WTC11 (cell line): ENCODE measurements around the gene KCNK7. TPM values are rescaled to one million over a fixed set of nuclear protein-coding genes. Genes with fewer than 3 reads are reported as not detected.

ENCODE experiments used
- ATAC-seq: fragments of 200-7000 bp; cut with Tn5 transposase; 2 replicates; pipeline ENCODE4 v1.10.0; 2021; ENCODE audit warnings: mild to moderate bottlenecking, moderate library complexity
- CTCF ChIA-PET: fragments of 300-600 bp; sonication (Branson Sonifier 250); formaldehyde crosslinking; loops from one replicate; lab custom pipeline; 2021; ENCODE audit warnings: antibody characterized with exemption; lab: Charles Lee
- POLR2A ChIA-PET: fragments of 350-600 bp; sonication (Branson Sonifier 250); formaldehyde crosslinking; loops from one replicate; lab custom pipeline; 2021; ENCODE audit warnings: antibody characterized with exemption; lab: Charles Lee
- DNase-seq: peaks from one replicate; pipeline ENCODE4 v3.0.0; 2021; ENCODE audit warnings: low spot score
- H3K27ac Mint-ChIP-seq: 2 replicates; pipeline ENCODE4 v1.8.0; 2021; ENCODE audit warnings: mixed read lengths
- H3K27me3 Mint-ChIP-seq: 2 replicates; pipeline ENCODE4 v1.8.0; 2021; ENCODE audit warnings: low read depth, mild to moderate bottlenecking, moderate library complexity, mixed read lengths
- H3K36me3 Mint-ChIP-seq: 2 replicates; pipeline ENCODE4 v1.8.0; 2021; ENCODE audit warnings: mixed read lengths
- H3K4me1 Mint-ChIP-seq: 2 replicates; pipeline ENCODE4 v1.8.0; 2022; ENCODE audit warnings: mixed read lengths
- H3K4me3 Mint-ChIP-seq: 2 replicates; pipeline ENCODE4 v1.8.0; 2021; ENCODE audit warnings: mild to moderate bottlenecking, moderate library complexity, mixed read lengths
- H3K9me3 Mint-ChIP-seq: 2 replicates; pipeline ENCODE4 v1.8.0; 2021; ENCODE audit warnings: mixed read lengths
- FOXJ3 ChIP-seq: sonication (generic); formaldehyde crosslinking; IDR thresholded peaks from 2 replicates; pipeline ENCODE4 v1.9.0; 2021; ENCODE audit warnings: missing genetic modification reagents, mild to moderate bottlenecking, borderline replicate concordance
- FOXK1 ChIP-seq: sonication (generic); formaldehyde crosslinking; IDR thresholded peaks from 2 replicates; pipeline ENCODE4 v1.8.0; 2022; ENCODE audit warnings: mild to moderate bottlenecking, moderate library complexity, missing genetic modification reagents
- GABPB1 ChIP-seq: sonication (generic); formaldehyde crosslinking; IDR thresholded peaks from 2 replicates; pipeline ENCODE4 v1.8.1; 2023; ENCODE audit warnings: mild to moderate bottlenecking, missing genetic modification reagents
- NFATC4 ChIP-seq: fragments of 250-450 bp; sonication (Bioruptor Pico); IDR thresholded peaks from 2 replicates; pipeline ENCODE4 v1.9.0; 2021; ENCODE audit warnings: mild to moderate bottlenecking
- NFYB ChIP-seq: sonication (generic); formaldehyde crosslinking; conservative IDR thresholded peaks from 2 replicates; pipeline ENCODE4 v1.8.0; 2022; ENCODE audit warnings: low read depth, missing genetic modification reagents
- SP1 ChIP-seq: sonication (generic); formaldehyde crosslinking; conservative IDR thresholded peaks from 2 replicates; pipeline ENCODE4 v1.8.1; 2022; ENCODE audit warnings: missing genetic modification reagents
- ZNF232 ChIP-seq: sonication (generic); formaldehyde crosslinking; IDR thresholded peaks from 2 replicates; pipeline ENCODE4 v1.8.0; 2022; ENCODE audit warnings: mild to moderate bottlenecking, missing genetic modification reagents
- ZNF263 ChIP-seq: sonication (generic); formaldehyde crosslinking; IDR thresholded peaks from 2 replicates; pipeline ENCODE4 v1.8.1; 2022; ENCODE audit warnings: low read depth, mild to moderate bottlenecking, moderate library complexity, missing genetic modification reagents
- total RNA-seq: library from RNA; stranded (reverse); gene quantifications from 3 replicates; pipeline ENCODE4 v1.2.3, GENCODE V29; 2021
- TF ChIP-seq, protein P1 (sequence below): sonication (generic); formaldehyde crosslinking; IDR thresholded peaks from 2 replicates; pipeline ENCODE4 v1.8.1; 2023; ENCODE audit warnings: mild to moderate bottlenecking, missing genetic modification reagents, moderate library complexity
- TF ChIP-seq, protein P2 (sequence below): sonication (generic); formaldehyde crosslinking; IDR thresholded peaks from 2 replicates; pipeline ENCODE4 v1.8.1; 2023; ENCODE audit warnings: mild to moderate bottlenecking, missing genetic modification reagents, borderline replicate concordance
- TF ChIP-seq, protein P3 (sequence below): fragments of 200-600 bp; IDR thresholded peaks from 2 replicates; pipeline ENCODE4 v1.8.0; 2022; ENCODE audit warnings: antibody characterized with exemption
- TF ChIP-seq, protein P4 (sequence below): fragments of 250-450 bp; sonication (Bioruptor Pico); IDR thresholded peaks from 2 replicates; pipeline ENCODE4 v1.8.0; 2021; ENCODE audit warnings: mild to moderate bottlenecking
- TF ChIP-seq, protein P5 (sequence below): sonication (generic); formaldehyde crosslinking; IDR thresholded peaks from 2 replicates; pipeline ENCODE4 v1.8.1; 2022; ENCODE audit warnings: mild to moderate bottlenecking, moderate library complexity, missing genetic modification reagents
- TF ChIP-seq, protein P6 (sequence below): sonication (generic); formaldehyde crosslinking; IDR thresholded peaks from 2 replicates; pipeline ENCODE4 v1.8.0; 2022; ENCODE audit warnings: mild to moderate bottlenecking, missing genetic modification reagents
- TF ChIP-seq, protein P7 (sequence below): sonication (generic); formaldehyde crosslinking; IDR thresholded peaks from 2 replicates; pipeline ENCODE4 v1.8.1; 2022; ENCODE audit warnings: low read depth, missing genetic modification reagents, borderline replicate concordance

The KCNK7 gene
- total RNA-seq, 1 experiment from 2014 or later: 1.4 TPM

DNA sequence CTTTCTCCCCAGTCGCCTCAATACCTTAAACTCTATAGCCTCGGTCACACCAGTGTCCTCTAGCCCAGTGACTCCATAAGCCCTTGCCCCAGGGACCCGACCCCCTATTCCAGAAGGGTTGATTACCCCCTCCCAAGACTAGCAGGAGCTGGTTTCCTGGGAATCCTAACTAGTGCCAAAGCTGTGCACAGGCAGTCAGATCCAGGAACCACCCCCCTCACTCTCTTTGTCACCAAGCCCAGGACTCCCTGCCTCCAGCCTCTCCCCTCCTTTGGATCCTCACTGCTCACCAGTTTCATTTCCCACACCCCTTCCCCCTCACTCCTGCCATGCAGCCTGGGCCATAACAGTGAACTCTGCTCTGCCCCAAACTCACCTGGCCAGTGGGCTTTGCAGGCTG, 47.2 kb downstream of the KCNK7 start:
- ChIA-PET POLR2A (no interaction called here), CTCF (interaction anchor here (1.2 to 1.6 kb wide), 3 partner anchors 8 to 45 kb away, joined by 4 to 13 read pairs (median 8); no protein-coding TSS in a partner anchor)
- Mint-ChIP-seq H3K36me3 (no peaks in the 10 kb centered on the region), H3K27me3 (peaks cover 90% of the 10 kb centered on the region), H3K9me3 (no peaks in the 10 kb centered on the region), H3K4me3 (no peak overlapping the region)
- TF ChIP-seq ZNF263 (CRISPR knock-in tag) (no peak), GABPB1 (CRISPR knock-in tag) (no peak), NFATC4 (CRISPR knock-in tag) (no peak)
- TF ChIP-seq, protein P1, sequence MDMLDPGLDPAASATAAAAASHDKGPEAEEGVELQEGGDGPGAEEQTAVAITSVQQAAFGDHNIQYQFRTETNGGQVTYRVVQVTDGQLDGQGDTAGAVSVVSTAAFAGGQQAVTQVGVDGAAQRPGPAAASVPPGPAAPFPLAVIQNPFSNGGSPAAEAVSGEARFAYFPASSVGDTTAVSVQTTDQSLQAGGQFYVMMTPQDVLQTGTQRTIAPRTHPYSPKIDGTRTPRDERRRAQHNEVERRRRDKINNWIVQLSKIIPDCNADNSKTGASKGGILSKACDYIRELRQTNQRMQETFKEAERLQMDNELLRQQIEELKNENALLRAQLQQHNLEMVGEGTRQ: no peak
- TF ChIP-seq, protein P2, sequence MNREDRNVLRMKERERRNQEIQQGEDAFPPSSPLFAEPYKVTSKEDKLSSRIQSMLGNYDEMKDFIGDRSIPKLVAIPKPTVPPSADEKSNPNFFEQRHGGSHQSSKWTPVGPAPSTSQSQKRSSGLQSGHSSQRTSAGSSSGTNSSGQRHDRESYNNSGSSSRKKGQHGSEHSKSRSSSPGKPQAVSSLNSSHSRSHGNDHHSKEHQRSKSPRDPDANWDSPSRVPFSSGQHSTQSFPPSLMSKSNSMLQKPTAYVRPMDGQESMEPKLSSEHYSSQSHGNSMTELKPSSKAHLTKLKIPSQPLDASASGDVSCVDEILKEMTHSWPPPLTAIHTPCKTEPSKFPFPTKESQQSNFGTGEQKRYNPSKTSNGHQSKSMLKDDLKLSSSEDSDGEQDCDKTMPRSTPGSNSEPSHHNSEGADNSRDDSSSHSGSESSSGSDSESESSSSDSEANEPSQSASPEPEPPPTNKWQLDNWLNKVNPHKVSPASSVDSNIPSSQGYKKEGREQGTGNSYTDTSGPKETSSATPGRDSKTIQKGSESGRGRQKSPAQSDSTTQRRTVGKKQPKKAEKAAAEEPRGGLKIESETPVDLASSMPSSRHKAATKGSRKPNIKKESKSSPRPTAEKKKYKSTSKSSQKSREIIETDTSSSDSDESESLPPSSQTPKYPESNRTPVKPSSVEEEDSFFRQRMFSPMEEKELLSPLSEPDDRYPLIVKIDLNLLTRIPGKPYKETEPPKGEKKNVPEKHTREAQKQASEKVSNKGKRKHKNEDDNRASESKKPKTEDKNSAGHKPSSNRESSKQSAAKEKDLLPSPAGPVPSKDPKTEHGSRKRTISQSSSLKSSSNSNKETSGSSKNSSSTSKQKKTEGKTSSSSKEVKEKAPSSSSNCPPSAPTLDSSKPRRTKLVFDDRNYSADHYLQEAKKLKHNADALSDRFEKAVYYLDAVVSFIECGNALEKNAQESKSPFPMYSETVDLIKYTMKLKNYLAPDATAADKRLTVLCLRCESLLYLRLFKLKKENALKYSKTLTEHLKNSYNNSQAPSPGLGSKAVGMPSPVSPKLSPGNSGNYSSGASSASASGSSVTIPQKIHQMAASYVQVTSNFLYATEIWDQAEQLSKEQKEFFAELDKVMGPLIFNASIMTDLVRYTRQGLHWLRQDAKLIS: no peak
- TF ChIP-seq, all 79 proteins: peak for 0
- DNase-seq (no peak), ATAC-seq (no peak)
- peaks cover 31% of the 10 kb centered on the region for H3K4me1 Mint-ChIP-seq
- no peak overlapping the region for H3K27ac Mint-ChIP-seq

DNA sequence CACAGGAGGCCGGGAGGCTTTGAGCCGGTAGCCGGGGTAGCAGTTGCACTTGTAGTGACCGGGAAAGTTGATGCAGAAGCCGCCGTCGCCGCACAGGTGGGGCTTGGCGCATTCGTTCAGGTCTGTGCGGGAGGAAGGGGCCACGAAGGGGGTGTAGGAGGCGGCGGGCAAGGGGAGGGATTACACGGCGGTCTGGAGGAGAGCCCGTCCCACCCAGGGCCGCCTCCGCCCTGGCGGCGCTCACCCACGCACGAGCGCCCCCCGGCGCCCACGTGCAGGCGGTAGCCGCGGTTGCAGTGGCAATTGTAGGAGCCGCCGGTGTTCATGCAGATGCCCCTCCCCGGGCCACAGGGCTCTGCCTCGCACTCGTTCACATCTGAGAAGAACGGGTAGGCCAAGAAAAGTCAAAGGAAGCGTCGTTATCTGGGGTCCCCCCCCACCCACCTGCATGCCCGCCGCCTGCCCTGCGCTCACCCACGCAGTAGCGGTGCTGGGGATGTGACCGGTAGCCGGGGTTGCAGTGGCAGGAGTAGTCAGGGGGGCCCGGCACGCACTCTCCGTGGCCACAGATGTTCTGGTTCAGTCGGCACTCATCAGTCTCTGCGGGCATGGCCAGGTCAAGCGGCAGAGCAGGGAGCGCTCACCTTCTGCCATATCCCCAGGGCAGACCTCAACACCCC, 48.0 kb downstream of the KCNK7 start:
- POLR2A ChIA-PET: no interaction called here
- ATAC-seq (no peak; the same call in 1 of the 2 replicates), DNase-seq (peak; percentile 52)
- Mint-ChIP-seq H3K27ac (no peak overlapping the region), H3K4me1 (peaks cover 29% of the 10 kb centered on the region), H3K9me3 (no peaks in the 10 kb centered on the region), H3K4me3 (peak overlapping the region; percentile 16; the same call in 1 of the 2 replicates), H3K27me3 (peaks cover 98% of the 10 kb centered on the region), H3K36me3 (no peaks in the 10 kb centered on the region)
- no peak for TF ChIP-seq FOXK1 (CRISPR knock-in tag)
- no peak for TF ChIP-seq FOXJ3
- TF ChIP-seq, protein P3, sequence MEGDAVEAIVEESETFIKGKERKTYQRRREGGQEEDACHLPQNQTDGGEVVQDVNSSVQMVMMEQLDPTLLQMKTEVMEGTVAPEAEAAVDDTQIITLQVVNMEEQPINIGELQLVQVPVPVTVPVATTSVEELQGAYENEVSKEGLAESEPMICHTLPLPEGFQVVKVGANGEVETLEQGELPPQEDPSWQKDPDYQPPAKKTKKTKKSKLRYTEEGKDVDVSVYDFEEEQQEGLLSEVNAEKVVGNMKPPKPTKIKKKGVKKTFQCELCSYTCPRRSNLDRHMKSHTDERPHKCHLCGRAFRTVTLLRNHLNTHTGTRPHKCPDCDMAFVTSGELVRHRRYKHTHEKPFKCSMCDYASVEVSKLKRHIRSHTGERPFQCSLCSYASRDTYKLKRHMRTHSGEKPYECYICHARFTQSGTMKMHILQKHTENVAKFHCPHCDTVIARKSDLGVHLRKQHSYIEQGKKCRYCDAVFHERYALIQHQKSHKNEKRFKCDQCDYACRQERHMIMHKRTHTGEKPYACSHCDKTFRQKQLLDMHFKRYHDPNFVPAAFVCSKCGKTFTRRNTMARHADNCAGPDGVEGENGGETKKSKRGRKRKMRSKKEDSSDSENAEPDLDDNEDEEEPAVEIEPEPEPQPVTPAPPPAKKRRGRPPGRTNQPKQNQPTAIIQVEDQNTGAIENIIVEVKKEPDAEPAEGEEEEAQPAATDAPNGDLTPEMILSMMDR: peak; percentile 41; the same call in 1 of the 2 replicates
- TF ChIP-seq, protein P4, sequence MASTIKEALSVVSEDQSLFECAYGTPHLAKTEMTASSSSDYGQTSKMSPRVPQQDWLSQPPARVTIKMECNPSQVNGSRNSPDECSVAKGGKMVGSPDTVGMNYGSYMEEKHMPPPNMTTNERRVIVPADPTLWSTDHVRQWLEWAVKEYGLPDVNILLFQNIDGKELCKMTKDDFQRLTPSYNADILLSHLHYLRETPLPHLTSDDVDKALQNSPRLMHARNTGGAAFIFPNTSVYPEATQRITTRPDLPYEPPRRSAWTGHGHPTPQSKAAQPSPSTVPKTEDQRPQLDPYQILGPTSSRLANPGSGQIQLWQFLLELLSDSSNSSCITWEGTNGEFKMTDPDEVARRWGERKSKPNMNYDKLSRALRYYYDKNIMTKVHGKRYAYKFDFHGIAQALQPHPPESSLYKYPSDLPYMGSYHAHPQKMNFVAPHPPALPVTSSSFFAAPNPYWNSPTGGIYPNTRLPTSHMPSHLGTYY (CRISPR knock-in tag): no peak
- CTCF ChIA-PET: interaction anchor here (0.6 to 10.3 kb wide), 9 partner anchors 10 to 577 kb away, joined by 3 to 270 read pairs (median 7); partner anchors contain the start of genes FAM89B, LTBP3 and ZNRD2

DNA sequence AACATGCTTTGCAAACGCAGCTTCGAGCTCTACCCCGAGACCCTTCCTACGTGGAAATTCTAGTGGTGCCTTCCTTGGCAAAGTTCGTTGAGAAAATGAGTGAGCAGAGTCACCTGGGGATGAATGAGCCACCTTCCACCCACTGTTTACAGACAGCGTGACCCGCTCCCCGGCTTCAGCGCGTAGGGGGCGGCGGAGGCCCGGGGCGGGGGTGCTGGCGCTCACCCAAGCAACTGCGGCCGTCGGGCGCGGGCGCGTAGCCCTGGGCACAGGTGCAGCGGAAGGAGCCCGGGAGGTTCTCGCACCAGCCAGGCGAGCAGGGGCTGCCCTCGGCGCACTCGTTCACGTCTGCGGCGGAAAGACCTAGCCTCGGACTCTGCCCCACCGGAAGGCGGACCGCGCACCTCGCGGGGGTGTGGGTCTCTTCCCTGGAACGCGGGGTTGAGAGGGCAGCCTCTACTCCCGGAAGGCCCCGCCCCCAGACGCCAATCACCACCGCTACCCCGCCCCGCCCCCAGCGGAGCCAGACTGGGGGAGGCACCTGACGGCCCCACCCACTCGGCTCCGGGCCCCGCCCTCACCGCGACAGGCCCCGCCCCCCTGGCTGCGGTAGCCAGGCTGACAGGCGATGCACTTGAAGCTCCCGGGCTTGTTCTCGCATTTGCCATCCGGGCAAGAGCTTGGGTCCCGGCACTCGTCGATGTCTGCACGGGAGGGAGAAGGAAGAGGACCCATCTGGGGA, 49.2 kb downstream of the KCNK7 start:
- no peak overlapping the region for H3K27ac Mint-ChIP-seq
- ATAC-seq (peak; percentile 78), DNase-seq (peak; percentile 99)
- H3K36me3 Mint-ChIP-seq: no peaks in the 10 kb centered on the region
- peaks cover 18% of the 10 kb centered on the region for H3K4me1 Mint-ChIP-seq
- POLR2A ChIA-PET: no interaction called here
- peaks cover 95% of the 10 kb centered on the region for H3K27me3 Mint-ChIP-seq
- CTCF ChIA-PET: interaction anchor here (0.6 to 10.3 kb wide), 17 partner anchors 8 to 1646 kb away, joined by 3 to 270 read pairs (median 4); partner anchors contain the start of genes FAM89B, LTBP3 and ZNRD2
- TF ChIP-seq ZNF232 (CRISPR knock-in tag): 0 out of 2 replicates have a peak, but pooled peaks have one; percentile 41
- TF ChIP-seq, protein P5, sequence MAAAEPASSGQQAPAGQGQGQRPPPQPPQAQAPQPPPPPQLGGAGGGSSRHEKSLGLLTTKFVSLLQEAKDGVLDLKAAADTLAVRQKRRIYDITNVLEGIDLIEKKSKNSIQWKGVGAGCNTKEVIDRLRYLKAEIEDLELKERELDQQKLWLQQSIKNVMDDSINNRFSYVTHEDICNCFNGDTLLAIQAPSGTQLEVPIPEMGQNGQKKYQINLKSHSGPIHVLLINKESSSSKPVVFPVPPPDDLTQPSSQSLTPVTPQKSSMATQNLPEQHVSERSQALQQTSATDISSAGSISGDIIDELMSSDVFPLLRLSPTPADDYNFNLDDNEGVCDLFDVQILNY: no peak
- TF ChIP-seq NFYB: no peak
- TF ChIP-seq, protein P6, sequence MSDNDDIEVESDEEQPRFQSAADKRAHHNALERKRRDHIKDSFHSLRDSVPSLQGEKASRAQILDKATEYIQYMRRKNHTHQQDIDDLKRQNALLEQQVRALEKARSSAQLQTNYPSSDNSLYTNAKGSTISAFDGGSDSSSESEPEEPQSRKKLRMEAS (CRISPR knock-in tag): peak; percentile 37
- TF ChIP-seq, protein P7, sequence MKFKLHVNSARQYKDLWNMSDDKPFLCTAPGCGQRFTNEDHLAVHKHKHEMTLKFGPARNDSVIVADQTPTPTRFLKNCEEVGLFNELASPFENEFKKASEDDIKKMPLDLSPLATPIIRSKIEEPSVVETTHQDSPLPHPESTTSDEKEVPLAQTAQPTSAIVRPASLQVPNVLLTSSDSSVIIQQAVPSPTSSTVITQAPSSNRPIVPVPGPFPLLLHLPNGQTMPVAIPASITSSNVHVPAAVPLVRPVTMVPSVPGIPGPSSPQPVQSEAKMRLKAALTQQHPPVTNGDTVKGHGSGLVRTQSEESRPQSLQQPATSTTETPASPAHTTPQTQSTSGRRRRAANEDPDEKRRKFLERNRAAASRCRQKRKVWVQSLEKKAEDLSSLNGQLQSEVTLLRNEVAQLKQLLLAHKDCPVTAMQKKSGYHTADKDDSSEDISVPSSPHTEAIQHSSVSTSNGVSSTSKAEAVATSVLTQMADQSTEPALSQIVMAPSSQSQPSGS (CRISPR knock-in tag): no peak
- peak; percentile 70; the same call in 1 of the 2 replicates for TF ChIP-seq SP1
- no peaks in the 10 kb centered on the region for H3K9me3 Mint-ChIP-seq
- H3K4me3 Mint-ChIP-seq: peak overlapping the region; percentile 66
